Measurements from ENCODE around the gene TSPAN31.
"Not testable (repeated sequence)": the region's sequence is repeated elsewhere in the genome, so short reads cannot be mapped to it uniquely, and the experiment has no call there.

TSPAN31 gene

DNA sequence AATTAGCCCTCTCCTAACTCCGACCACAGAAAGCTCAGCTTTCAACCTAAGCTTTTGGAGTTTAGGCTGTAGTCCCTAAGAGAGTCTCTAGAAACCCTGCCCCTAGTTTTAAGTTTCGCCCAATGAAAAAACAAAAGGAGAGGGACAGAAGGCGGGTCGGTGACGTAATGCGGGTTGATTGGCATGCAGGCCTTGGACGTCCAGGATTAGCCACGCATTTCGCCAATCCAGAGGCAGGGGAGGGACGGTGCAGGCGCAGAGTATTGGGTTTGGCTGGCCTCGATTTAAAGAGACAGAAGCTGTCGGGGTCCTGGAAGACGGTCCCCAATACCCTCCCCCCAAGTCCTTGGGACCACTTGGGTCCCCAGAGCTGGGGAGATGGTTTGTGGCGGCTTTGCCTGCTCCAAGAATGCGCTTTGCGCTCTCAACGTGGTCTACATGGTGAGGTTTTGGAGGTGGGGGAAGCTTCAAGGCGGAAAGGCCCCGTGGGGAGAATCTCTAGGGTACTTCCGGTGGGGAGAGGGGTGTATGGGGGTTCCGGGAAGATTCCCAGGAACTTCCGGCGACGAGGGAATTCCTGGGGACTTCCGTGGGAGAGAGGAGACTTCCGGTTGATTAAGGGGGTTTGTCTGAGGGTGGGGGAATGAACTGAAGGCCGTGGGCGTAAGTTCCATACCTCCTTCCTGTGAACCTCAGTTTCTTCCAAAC is at the start of gene TSPAN31:
Gene TSPAN31, plus strand, starts transcription at position 263 of the 708 bp plus-strand sequence. Its CDS starts 116 bp downstream, at position 379.
- peak; percentile 99 for DNase-seq

DNA sequence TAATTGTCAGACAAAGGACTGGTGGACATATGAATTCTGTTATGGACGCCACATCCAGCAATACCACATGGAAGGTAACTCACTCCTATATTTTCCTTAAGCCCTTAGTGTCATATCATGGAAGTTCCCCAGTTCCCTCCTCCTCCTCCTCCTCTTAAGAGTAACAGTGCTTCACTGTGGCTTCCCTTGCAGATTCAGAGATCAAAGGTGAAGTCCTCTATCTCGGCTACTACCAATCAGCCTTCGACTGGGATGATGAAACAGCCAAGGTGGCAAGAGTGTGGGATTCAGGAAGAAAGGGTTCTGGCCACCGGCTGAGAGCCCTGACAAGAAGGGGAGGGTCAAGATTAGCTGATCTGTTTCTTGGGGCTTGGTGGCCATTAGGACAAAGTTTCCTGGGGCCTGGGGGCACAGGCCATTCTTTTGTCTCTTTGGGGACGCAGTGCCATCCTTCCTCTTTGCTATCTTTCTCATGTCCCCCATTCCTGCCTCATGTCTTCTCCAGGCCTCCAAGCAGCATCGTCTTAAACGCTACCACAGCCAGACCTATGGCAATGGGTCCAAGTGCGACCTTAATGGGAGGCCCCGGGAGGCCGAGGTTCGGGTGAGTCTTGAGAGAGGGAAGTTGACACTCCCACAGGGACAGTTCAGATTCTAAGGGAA is 48.9 kb upstream of the TSPAN31 start:
- no peak for DNase-seq

GRCh38 chr12:57697076-57697475 is 47.8 kb upstream of the TSPAN31 start:
- no peak for DNase-seq

DNA sequence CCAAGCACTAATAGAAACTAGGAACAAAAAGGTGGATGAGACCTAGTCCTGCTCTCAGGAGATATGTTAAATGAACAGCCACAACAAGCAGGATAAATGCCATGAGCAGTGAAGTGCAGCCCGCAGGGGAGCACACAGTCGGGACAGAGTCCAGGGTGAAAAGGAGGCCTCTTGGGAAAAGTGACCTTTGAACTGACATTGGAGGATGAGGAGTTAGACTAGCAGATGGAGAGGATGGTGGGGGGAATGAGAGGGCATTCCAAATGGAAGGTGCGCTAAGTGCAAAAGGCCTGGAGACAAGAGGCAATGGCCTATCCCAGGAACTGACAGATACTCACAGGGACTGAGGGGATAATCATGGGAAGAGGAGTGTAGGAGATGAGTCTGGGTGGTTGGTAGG is 46.4 kb upstream of the TSPAN31 start:
- no peak for DNase-seq

GRCh38 chr12:57700317-57700716 is 44.5 kb upstream of the TSPAN31 start:
- DNase-seq = no peak

GRCh38 chr12:57707250-57707649 is 37.6 kb upstream of the TSPAN31 start:
- no peak for DNase-seq

DNA sequence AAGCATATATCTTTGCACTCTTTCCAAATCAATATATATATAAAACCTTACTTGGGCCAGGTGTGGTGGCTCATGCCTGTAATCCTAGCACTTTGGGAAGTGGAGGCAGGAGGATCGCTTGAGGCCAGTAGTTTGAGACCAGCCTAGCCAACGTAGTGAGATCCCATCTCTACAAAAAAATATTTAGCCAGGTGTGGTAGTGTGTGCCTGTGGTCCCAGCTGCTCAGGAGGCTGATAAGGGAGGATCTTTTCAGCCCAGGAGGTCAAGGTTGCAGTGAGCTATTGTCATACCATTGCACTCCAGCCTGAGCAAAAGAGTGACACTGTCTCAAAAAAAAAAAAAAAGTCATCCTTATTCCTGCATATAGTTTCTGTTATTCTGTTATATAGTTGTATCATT is 36.5 kb upstream of the TSPAN31 start:
- DNase-seq = no peak

- DNase-seq = no peak
Measured at GRCh38 chr12:57712701-57713100, 32.1 kb upstream of the TSPAN31 start.

DNA sequence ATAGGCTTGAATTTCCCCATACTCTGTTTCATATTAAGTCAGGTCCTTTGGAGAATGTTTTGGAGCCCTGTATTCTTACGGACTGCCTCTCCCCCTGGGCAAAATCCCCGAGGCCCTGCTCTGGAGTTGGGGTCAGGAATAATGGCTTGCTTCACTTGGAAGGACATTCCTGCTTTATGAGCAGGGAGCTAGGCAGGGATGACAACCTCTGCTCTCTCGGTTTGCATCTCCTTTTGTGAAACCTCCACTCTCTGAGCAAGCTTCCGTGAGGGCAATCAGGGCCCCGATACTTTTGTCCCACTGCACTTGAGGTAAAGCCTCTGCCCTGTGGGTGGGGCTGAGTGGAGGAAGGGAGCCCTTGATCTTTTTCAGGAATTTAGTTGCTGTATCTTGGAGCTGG is 31.6 kb upstream of the TSPAN31 start:
- no peak for DNase-seq

- DNase-seq = not testable (repeated sequence)
Measured at GRCh38 chr12:57715036-57715748, 29.6 kb upstream of the TSPAN31 start.

GRCh38 chr12:57715786-57716185 is 29.1 kb upstream of the TSPAN31 start:
- DNase-seq = no peak

DNA sequence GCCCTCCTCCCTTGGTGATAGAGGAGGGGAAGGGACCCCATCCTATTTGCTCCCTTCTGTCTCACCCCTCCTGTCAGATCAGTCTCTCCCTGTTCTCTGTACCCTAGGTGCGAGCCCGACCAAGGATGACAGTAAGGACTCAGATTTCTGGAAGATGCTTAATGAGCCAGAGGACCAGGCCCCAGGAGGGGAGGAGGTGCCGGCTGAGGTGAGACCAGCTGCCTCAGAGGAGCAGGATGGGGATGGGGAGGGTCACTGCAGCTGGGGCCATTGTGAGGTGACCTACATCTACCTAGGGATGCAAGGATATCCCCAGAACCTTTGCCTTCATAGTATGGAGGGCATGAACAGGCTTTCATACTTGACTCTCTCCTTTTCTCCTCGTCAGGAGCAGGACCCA is 28.5 kb upstream of the TSPAN31 start:
- no peak for DNase-seq

DNA sequence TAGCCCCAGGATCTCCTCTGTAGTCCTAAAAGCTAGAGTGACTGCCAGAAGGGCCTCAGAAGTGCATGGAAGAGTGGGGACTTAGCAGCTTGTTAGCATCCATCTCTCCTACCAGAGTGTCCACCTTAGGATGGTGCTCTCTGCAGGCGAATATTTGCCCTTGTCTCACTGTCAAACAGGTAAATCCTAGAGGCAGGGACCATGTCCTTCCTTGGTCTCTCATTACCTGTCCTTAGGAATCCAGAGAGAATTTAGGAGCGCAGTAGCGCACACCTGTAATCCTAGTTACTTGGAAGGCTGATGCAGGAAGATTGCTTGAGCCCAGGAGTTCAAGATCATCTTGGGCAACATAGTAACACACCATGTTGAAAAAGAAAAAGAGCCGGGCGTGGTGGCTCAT is 27.7 kb upstream of the TSPAN31 start:
- DNase-seq = no peak

GRCh38 chr12:57717846-57718640 is 26.8 kb upstream of the TSPAN31 start:
- DNase-seq = no peak

- no peak for DNase-seq
Measured at GRCh38 chr12:57718641-57719528, 26.0 kb upstream of the TSPAN31 start.

- DNase-seq = no peak
Measured at GRCh38 chr12:57719777-57720605, 24.8 kb upstream of the TSPAN31 start.

DNA sequence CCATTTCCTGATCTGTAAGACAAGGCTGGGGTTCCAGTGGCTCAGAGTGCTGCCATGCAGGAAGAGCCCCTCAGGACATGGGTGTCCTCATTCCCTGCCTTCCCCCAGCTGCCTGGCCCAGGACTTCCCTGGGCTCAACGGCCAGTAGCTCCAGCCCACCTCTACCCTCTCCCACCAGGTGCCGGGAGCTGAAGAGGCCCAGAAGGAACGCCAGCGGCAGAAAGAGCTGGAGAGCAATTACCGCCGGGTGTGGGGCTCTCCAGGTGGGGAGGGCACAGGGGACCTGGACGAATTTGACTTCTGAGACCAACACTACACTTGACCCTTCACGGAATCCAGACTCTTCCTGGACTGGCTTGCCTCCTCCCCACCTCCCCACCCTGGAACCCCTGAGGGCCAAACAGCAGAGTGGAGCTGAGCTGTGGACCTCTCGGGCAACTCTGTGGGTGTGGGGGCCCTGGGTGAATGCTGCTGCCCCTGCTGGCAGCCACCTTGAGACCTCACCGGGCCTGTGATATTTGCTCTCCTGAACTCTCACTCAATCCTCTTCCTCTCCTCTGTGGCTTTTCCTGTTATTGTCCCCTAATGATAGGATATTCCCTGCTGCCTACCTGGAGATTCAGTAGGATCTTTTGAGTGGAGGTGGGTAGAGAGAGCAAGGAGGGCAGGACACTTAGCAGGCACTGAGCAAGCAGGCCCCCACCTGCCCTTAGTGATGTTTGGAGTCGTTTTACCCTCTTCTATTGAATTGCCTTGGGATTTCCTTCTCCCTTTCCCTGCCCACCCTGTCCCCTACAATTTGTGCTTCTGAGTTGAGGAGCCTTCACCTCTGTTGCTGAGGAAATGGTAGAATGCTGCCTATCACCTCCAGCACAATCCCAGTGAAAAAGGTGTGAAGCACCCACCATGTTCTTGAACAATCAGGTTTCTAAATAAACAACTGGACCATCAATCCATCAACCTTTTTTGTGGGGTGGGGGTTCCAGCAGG is 23.9 kb upstream of the TSPAN31 start:
- DNase-seq = no peak

GRCh38 chr12:57721846-57722608 is 22.8 kb upstream of the TSPAN31 start:
- not testable (repeated sequence) for DNase-seq
